ENCODE data around the gene PAQR8. TPM values are rescaled to one million over a fixed set of nuclear protein-coding genes. Genes with fewer than 3 reads are reported as not detected.

PAQR8 gene
- total RNA-seq, 1 donor from 2014 or later = 1.5 TPM

- H3K4me1 Mint-ChIP-seq (ENCODE audit: low read depth, unreplicated experiment) = peaks cover 33% of the 10 kb centered on the region
- Histone ChIP-seq H3K27me3 (ENCODE audit: insufficient read depth, low read length) (no peaks in the 10 kb centered on the region), H3K9me3 (ENCODE audit: insufficient read depth, low read depth, low read length) (no peaks in the 10 kb centered on the region), H3K27ac (ENCODE audit: low read depth, low read length) (no peak overlapping the region), H3K4me3 (ENCODE audit: insufficient read depth, low read depth, low read length) (no peak overlapping the region), H4K20me1 (ENCODE audit: insufficient read depth, low read length) (no peaks in the 10 kb centered on the region), H3K79me2 (ENCODE audit: insufficient read depth, low read length) (peaks cover 22% of the 10 kb centered on the region), H3K4me1 (ENCODE audit: insufficient read depth, low read length) (peaks cover 32% of the 10 kb centered on the region), H2AFZ (ENCODE audit: low read depth, low read length) (no peak overlapping the region), H3K4me2 (ENCODE audit: low read length) (peak overlapping the region; percentile 100), H3K36me3 (ENCODE audit: insufficient read depth, low read length) (no peaks in the 10 kb centered on the region), H3K9ac (ENCODE audit: low read length) (no peak overlapping the region)
- H3K36me3 Mint-ChIP-seq (ENCODE audit: low read depth, unreplicated experiment) = no peaks in the 10 kb centered on the region
- H3K4me3 Mint-ChIP-seq (ENCODE audit: unreplicated experiment) = no peak overlapping the region
- TF ChIP-seq CTCF (IDR thresholded peaks at IDR 0.05; ENCODE audit: insufficient read depth, low read depth, low read length) (no peak), EZH2 (IDR thresholded peaks at IDR 0.05; ENCODE audit: insufficient read depth, low read length) (no peak)
- DNase-seq (ENCODE audit: low read depth) (no peak), FAIRE-seq (no peak)
- H3K9me3 Mint-ChIP-seq (ENCODE audit: unreplicated experiment) = no peaks in the 10 kb centered on the region
- H3K27ac Mint-ChIP-seq (ENCODE audit: unreplicated experiment) = peak overlapping the region; percentile 45
- no peaks in the 10 kb centered on the region for H3K27me3 Mint-ChIP-seq (ENCODE audit: low read depth, unreplicated experiment)
Observed at GRCh38 chr6:52418606-52419005, 56.7 kb downstream of the PAQR8 start.

- H3K9ac ChIP-seq (ENCODE audit: low read length) = peak within 1 kb of the TSS; percentile 97
- H3K4me2 ChIP-seq (ENCODE audit: low read length) = peak within 1 kb of the TSS; percentile 100
- no peaks in the 10 kb centered on the region for H3K9me3 ChIP-seq (ENCODE audit: insufficient read depth, low read depth, low read length)
- peak within 1 kb of the TSS; percentile 95 for H3K27ac ChIP-seq (ENCODE audit: low read depth, low read length)
- H3K36me3 Mint-ChIP-seq (ENCODE audit: low read depth, unreplicated experiment) = no peaks in the 10 kb centered on the region
- no peak within 1 kb of the TSS for H3K4me3 Mint-ChIP-seq (ENCODE audit: unreplicated experiment)
- no peaks in the 10 kb centered on the region for H3K9me3 Mint-ChIP-seq (ENCODE audit: unreplicated experiment)
- H3K27ac Mint-ChIP-seq (ENCODE audit: unreplicated experiment) = no peak within 1 kb of the TSS
- peaks cover 38% of the 10 kb centered on the region for H3K4me1 Mint-ChIP-seq (ENCODE audit: low read depth, unreplicated experiment)
- no peaks in the 10 kb centered on the region for H3K36me3 ChIP-seq (ENCODE audit: insufficient read depth, low read length)
- peaks cover 46% of the 10 kb centered on the region for H3K4me1 ChIP-seq (ENCODE audit: insufficient read depth, low read length)
- TF ChIP-seq CTCF (IDR thresholded peaks at IDR 0.05; ENCODE audit: insufficient read depth, low read depth, low read length) (no peak), EZH2 (IDR thresholded peaks at IDR 0.05; ENCODE audit: insufficient read depth, low read length) (no peak)
- H3K79me2 ChIP-seq (ENCODE audit: insufficient read depth, low read length) = peaks cover 22% of the 10 kb centered on the region
- H3K27me3 Mint-ChIP-seq (ENCODE audit: low read depth, unreplicated experiment) = no peaks in the 10 kb centered on the region
- FAIRE-seq (no peak), DNase-seq (ENCODE audit: low read depth) (peak; percentile 91)
- H3K27me3 ChIP-seq (ENCODE audit: insufficient read depth, low read length) = no peaks in the 10 kb centered on the region
- peak within 1 kb of the TSS; percentile 84 for H3K4me3 ChIP-seq (ENCODE audit: insufficient read depth, low read depth, low read length)
- no peaks in the 10 kb centered on the region for H4K20me1 ChIP-seq (ENCODE audit: insufficient read depth, low read length)
- peak within 1 kb of the TSS; percentile 78 for H2AFZ ChIP-seq (ENCODE audit: low read depth, low read length)
Observed at GRCh38 chr6:52419809-52420667, 58.1 kb downstream of the PAQR8 start, which contains the start of gene EFHC1. EFHC1 (plus strand) TSS chr6:52420342; CDS start chr6:52420411, 69 bp downstream.
